Activated T-helper 1 cell treated with anti-CD3 and anti-CD28 coated beads, Interleukin-12 subunit alpha, Interleukin-12 subunit beta, Interleukin-2, Interleukin-4 antibody, amounts not matched to agents 30 ng/mL and 10 ng/mL and 1 ng/mL, durations not matched to agents 14 hours and 24 hours and 36 hours (primary cell): ENCODE results near the gene RAPGEF2. TPM values are rescaled to one million over a fixed set of nuclear protein-coding genes. Genes with fewer than 3 reads are reported as not detected.

ENCODE experiments used
- DNase-seq: peaks from one replicate; pipeline ENCODE4 v3.0.0; 2021; ENCODE audit warnings: low spot score
- H3K27ac Mint-ChIP-seq: one replicate; pipeline ENCODE4 v1.8.0; 2021; ENCODE audit warnings: mild to moderate bottlenecking, mixed read lengths
- H3K27me3 Mint-ChIP-seq: one replicate; pipeline ENCODE4 v1.8.0; 2022; ENCODE audit warnings: mild to moderate bottlenecking, moderate library complexity, mixed read lengths; ENCODE audit not compliant: insufficient read depth
- H3K36me3 Mint-ChIP-seq: one replicate; pipeline ENCODE4 v1.8.0; 2021; ENCODE audit warnings: low read depth, mixed read lengths
- H3K4me1 Mint-ChIP-seq: one replicate; pipeline ENCODE4 v1.8.0; 2021; ENCODE audit warnings: low read depth, mixed read lengths
- H3K4me3 Mint-ChIP-seq: one replicate; pipeline ENCODE4 v1.8.0; 2021; ENCODE audit warnings: mild to moderate bottlenecking, moderate library complexity, mixed read lengths
- H3K9me3 Mint-ChIP-seq: one replicate; pipeline ENCODE4 v1.8.0; 2021; ENCODE audit warnings: mixed read lengths
- intact Hi-C: fragments of 100-400 bp; cut with micrococcal nuclease; formaldehyde crosslinking; loops from one replicate; pipeline ENCODE4 v1.15.1; 2024
- total RNA-seq: library from RNA; stranded (reverse); gene quantifications from 2 replicates; pipeline ENCODE4 v1.2.3, GENCODE V29; 2022

Gene RAPGEF2
- total RNA-seq, 1 donor from 2014 or later: 27.5 TPM

DNA sequence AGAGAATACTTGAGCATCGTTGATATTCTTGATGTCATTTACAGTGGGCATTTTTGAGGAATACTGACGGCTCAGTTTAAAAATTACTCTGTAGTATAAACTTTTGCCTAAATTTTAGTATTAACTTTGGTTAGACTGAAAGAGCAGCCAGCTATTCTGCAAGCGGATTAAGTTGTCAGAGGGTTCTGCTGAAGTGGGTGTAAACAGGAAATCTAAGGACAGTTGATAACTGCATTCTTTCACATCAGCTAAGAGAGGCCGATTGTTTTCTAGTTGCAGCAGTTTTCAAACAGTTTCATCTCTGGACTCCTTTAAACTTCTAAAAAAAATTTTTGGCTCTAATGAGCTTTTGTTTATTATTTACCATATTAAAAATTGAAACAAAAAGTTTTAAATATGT, 149.6 kb downstream of the RAPGEF2 start:
- no peak overlapping the region for H3K27ac Mint-ChIP-seq
- peaks cover 7% of the 10 kb centered on the region for H3K9me3 Mint-ChIP-seq
- peaks cover 5% of the 10 kb centered on the region for H3K4me1 Mint-ChIP-seq
- intact Hi-C loops: no loop called here
- H3K27me3 Mint-ChIP-seq: no peaks in the 10 kb centered on the region
- DNase-seq: no peak
- peaks cover 4% of the 10 kb centered on the region for H3K36me3 Mint-ChIP-seq
- no peak overlapping the region for H3K4me3 Mint-ChIP-seq

DNA sequence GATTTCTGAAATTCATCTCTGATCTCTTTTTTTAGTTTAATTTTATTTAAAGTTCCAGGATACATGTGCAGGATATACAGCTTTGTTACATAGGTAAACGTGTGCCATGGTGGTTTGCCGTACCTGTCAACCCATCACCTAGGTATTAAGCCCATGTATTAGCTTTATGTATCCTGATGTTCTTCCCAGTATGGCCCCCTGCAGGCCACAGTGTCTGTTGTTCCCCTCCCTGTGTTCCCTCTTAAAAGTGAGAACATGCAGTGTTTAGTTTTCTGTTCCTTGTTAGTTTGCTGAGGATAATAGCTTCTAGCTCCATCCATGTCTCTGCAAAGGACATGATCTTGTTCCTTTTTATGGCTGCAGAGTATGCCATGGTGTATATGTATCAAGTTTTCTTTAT, 153.2 kb downstream of the RAPGEF2 start:
- intact Hi-C loops: no loop called here
- Mint-ChIP-seq H3K27me3 (no peaks in the 10 kb centered on the region), H3K9me3 (peaks cover 7% of the 10 kb centered on the region), H3K4me3 (no peak overlapping the region), H3K4me1 (no peaks in the 10 kb centered on the region), H3K27ac (no peak overlapping the region), H3K36me3 (peaks cover 4% of the 10 kb centered on the region)
- no peak for DNase-seq

DNA sequence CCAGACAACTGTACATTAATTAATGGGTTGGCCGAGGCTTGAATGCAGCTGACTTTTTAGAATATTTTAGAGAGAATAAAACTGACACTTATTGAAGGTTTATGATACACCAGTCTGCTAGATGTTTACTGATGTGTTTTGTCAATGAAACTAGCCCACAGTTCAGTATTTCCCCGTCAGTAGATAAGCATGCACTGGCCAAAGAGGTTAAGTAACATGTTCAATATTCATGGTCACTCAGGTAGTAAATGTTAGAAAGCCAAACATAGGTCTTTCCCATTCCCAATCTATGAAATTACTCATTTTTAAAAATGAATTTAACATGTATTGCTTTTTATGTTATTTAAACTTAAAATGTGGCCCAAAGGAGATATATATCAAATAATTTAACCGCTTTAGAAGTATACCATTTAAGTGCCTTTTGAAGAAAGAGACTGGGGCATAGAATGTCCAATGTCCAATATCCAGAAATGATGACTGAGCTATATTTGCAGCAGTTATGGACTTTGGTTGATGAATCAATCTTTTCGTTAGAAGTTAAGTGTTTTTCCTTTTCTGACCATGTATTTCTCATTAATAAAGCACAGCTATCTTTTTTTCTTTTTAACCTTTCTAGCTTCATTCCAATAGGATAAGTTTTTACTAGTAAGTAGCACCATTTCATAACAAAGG, 156.1 kb downstream of the RAPGEF2 start:
- Mint-ChIP-seq H3K36me3 (no peaks in the 10 kb centered on the region), H3K4me1 (no peaks in the 10 kb centered on the region), H3K27me3 (no peaks in the 10 kb centered on the region), H3K4me3 (no peak overlapping the region), H3K27ac (no peak overlapping the region), H3K9me3 (no peaks in the 10 kb centered on the region)
- intact Hi-C loops: no loop called here
- DNase-seq: no peak

DNA sequence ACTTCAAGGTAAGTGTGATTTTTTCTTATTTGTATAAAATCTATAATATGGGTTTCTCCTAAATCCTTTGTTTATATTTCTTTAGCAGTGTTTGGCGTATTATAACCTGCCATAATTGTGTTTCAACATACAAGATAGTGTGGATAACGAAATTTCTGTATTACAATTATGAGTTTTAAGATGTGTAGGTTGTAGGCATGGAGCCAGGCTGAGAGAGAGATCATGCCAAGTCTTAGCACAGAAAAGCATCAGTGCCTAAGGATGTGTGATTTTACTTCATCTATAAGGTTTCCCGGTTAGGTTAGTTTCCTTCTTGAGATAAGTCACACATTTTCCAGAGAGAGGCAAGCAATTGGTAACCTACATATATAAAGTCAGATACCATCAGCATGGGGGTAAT, 161.2 kb downstream of the RAPGEF2 start:
- Mint-ChIP-seq H3K36me3 (peaks cover 3% of the 10 kb centered on the region), H3K27ac (no peak overlapping the region), H3K9me3 (no peaks in the 10 kb centered on the region), H3K4me3 (no peak overlapping the region), H3K4me1 (no peaks in the 10 kb centered on the region), H3K27me3 (no peaks in the 10 kb centered on the region)
- intact Hi-C loops: no loop called here
- no peak for DNase-seq

- intact Hi-C loops: no loop called here
- H3K36me3 Mint-ChIP-seq: peaks cover 6% of the 10 kb centered on the region
- H3K4me1 Mint-ChIP-seq: no peaks in the 10 kb centered on the region
- H3K27me3 Mint-ChIP-seq: no peaks in the 10 kb centered on the region
- H3K4me3 Mint-ChIP-seq: no peak overlapping the region
- no peak for DNase-seq
- no peaks in the 10 kb centered on the region for H3K9me3 Mint-ChIP-seq
- no peak overlapping the region for H3K27ac Mint-ChIP-seq
Observed at GRCh38 chr4:159266981-159267868, 164.3 kb downstream of the RAPGEF2 start.

DNA sequence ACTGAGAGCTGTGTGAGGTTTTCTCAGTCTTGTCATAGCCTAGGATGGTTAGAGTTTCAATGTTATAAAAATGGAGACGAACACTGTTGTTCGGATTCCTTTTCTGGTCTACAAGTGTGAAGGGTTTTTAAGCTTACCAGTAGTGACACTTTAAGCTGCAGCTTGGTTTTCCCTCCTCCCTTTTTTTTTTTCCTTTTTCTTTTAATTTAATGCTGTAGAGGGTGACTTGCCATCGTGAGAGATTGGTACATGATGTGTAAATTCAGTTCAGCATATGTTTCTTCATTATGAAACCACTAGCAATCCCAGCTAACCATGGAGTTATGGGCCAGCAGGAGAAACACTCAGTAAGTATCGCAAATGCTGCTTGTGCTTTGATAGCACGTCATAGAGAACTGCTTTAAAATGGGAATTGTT, 165.0 kb downstream of the RAPGEF2 start:
- no peaks in the 10 kb centered on the region for H3K4me1 Mint-ChIP-seq
- no peaks in the 10 kb centered on the region for H3K9me3 Mint-ChIP-seq
- no peak overlapping the region for H3K27ac Mint-ChIP-seq
- intact Hi-C loops: no loop called here
- no peak overlapping the region for H3K4me3 Mint-ChIP-seq
- DNase-seq: no peak
- H3K27me3 Mint-ChIP-seq: no peaks in the 10 kb centered on the region
- H3K36me3 Mint-ChIP-seq: peaks cover 6% of the 10 kb centered on the region

DNA sequence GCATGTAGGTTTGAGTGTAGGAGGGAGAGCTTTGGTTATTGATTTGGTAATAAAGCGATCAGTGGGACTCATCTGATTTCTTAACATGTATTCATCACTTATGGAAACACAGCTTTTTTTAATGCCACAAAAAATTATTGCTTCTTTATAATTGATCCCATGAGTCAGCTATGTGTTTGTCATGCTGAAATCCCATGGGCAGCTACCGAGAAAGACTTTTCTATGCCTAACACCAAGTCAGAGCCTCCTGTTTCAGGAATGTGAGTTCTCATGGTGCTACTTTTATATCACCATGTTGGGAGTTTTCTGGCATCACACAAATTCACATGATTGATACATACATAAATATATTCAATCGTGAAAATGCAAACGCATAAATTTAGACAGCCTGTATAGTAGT, 165.7 kb downstream of the RAPGEF2 start:
- Mint-ChIP-seq H3K27me3 (no peaks in the 10 kb centered on the region), H3K4me3 (no peak overlapping the region), H3K27ac (no peak overlapping the region), H3K4me1 (no peaks in the 10 kb centered on the region), H3K9me3 (no peaks in the 10 kb centered on the region), H3K36me3 (peaks cover 6% of the 10 kb centered on the region)
- DNase-seq: no peak
- intact Hi-C loops: no loop called here

DNA sequence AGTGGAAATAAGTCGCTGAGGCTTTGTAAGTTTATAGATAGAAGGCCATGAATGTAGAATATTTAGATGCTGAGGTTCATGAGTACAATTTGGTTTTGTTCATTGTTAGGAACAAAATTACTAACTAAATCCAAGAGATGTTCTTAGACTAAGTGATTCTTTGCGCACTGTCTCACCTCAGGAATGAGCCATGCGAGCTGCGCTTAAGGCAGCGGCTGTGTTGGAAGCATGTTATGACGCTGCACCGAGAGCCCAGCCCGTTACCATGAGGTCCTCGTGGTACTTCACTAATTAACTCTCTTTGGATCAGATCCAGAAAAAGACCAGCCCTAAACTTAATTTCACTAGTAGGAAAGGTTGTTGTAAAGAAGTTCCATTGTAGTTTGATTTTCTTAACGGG, 166.2 kb downstream of the RAPGEF2 start:
- Mint-ChIP-seq H3K27me3 (no peaks in the 10 kb centered on the region), H3K36me3 (peaks cover 6% of the 10 kb centered on the region), H3K9me3 (no peaks in the 10 kb centered on the region), H3K4me1 (no peaks in the 10 kb centered on the region), H3K4me3 (no peak overlapping the region), H3K27ac (no peak overlapping the region)
- no peak for DNase-seq
- intact Hi-C loops: no loop called here

- H3K36me3 Mint-ChIP-seq: peaks cover 3% of the 10 kb centered on the region
Observed at GRCh38 chr4:159269956-159270355, 167.1 kb downstream of the RAPGEF2 start.

GRCh38 chr4:159271856-159272255, 169.0 kb downstream of the RAPGEF2 start:
- no peak overlapping the region for H3K4me3 Mint-ChIP-seq
- H3K4me1 Mint-ChIP-seq: no peaks in the 10 kb centered on the region
- H3K27ac Mint-ChIP-seq: no peak overlapping the region
- intact Hi-C loops: no loop called here
- H3K9me3 Mint-ChIP-seq: no peaks in the 10 kb centered on the region
- H3K27me3 Mint-ChIP-seq: no peaks in the 10 kb centered on the region
- peaks cover 3% of the 10 kb centered on the region for H3K36me3 Mint-ChIP-seq
- no peak for DNase-seq

More at GRCh38 chr4:159269956-159270355, 167.1 kb downstream of the RAPGEF2 start:
- intact Hi-C loops: no loop called here
- no peaks in the 10 kb centered on the region for H3K4me1 Mint-ChIP-seq
- H3K4me3 Mint-ChIP-seq: no peak overlapping the region
- DNase-seq: no peak
- no peaks in the 10 kb centered on the region for H3K9me3 Mint-ChIP-seq
- no peaks in the 10 kb centered on the region for H3K27me3 Mint-ChIP-seq
- no peak overlapping the region for H3K27ac Mint-ChIP-seq

DNA sequence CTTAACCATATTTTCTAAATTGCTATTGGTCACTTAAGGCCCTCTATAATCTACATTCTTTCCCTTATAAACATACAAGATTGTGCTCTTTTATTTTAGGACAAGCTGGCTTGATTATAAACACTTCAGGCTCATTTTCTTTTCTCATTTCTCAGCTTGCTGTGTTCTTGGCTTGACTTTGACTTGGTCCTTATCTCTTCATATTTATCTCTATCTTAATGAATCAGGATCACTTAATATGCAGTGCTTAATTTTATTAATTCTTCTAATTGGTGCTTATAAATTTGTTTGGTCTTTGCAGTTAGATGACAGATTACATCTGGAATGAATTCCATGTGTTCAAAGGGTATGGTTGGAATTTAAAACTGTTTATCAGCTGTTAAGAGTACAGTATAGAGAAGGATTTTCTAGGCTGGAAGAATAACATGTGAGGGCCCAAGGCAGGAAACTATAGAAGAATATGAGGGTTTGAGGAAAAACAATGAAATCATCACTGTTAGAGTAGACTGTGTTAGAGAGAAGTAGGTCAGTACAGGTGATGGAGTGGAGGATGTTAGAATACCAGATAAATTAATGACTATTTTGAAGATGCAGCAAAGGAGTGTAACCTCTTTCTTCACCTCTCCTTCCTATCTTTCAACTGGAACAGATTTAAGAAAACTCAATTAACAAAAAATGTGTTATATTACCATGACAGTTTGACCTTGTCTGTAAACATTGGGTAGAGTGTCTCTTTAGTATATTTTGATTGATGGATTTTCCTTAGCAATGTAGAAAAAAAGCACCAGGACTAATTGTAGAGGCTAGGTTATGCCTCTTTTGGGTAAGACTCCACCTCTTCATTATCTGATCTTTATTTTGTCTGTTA, 169.6 kb downstream of the RAPGEF2 start:
- Mint-ChIP-seq H3K9me3 (no peaks in the 10 kb centered on the region), H3K27me3 (no peaks in the 10 kb centered on the region), H3K4me1 (no peaks in the 10 kb centered on the region), H3K4me3 (no peak overlapping the region), H3K27ac (no peak overlapping the region), H3K36me3 (peaks cover 3% of the 10 kb centered on the region)
- no peak for DNase-seq
- intact Hi-C loops: no loop called here

DNA sequence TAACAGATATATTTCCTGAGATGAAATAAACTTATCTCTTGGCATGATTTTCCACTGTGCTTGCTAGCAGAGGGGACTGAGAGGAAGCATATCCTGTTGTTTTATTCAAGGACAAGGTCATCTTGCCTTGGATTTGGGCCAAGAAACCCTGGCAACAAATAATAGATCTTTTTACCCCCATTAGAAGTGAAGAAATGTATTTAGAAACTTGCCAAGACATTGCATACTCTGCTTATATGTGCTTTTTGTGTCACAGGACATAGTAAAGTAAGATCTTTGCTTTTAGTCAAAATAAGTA, 170.2 kb downstream of the RAPGEF2 start:
- intact Hi-C loops: no loop called here
- no peak for DNase-seq
- H3K36me3 Mint-ChIP-seq: peaks cover 3% of the 10 kb centered on the region
- no peaks in the 10 kb centered on the region for H3K9me3 Mint-ChIP-seq
- no peaks in the 10 kb centered on the region for H3K4me1 Mint-ChIP-seq
- no peak overlapping the region for H3K27ac Mint-ChIP-seq
- no peaks in the 10 kb centered on the region for H3K27me3 Mint-ChIP-seq
- H3K4me3 Mint-ChIP-seq: no peak overlapping the region

DNA sequence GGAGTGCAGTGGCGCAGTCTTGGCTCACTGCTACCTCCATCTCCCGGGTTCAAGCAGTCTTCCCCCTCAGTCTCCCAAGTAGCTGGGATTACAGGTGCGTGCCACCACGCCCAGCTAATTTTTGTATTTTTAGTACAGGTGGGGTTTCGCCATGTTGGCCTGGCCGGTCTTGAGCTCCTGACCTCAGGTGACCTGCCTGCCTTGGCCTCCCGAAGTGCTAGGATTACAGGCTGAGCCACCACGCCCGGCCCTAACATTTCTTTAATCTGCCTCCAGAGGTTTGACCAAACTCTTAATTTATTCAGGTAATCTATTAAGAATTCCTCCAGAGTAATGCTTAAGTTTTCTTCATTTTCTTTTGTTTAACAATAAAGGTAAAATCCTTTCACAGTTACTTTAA, 171.0 kb downstream of the RAPGEF2 start:
- DNase-seq: no peak
- H3K4me1 Mint-ChIP-seq: no peaks in the 10 kb centered on the region
- H3K27me3 Mint-ChIP-seq: no peaks in the 10 kb centered on the region
- H3K36me3 Mint-ChIP-seq: peaks cover 3% of the 10 kb centered on the region
- H3K4me3 Mint-ChIP-seq: no peak overlapping the region
- H3K27ac Mint-ChIP-seq: no peak overlapping the region
- intact Hi-C loops: no loop called here
- H3K9me3 Mint-ChIP-seq: no peaks in the 10 kb centered on the region
